ENCODE results near the gene C20orf202. TPM values are rescaled to one million over a fixed set of nuclear protein-coding genes. Genes with fewer than 3 reads are reported as not detected.

Gene C20orf202
- total and polyA plus RNA-seq, 10 donors: 0.06 to 2.9 (median 0.31) TPM; not detected in 2

- TF ChIP-seq POLR2AphosphoS5 (IDR thresholded peaks at IDR 0.05): no peak
- no peak for TF ChIP-seq CTCF (IDR thresholded peaks at IDR 0.05 in 8 of 11, conservative IDR thresholded peaks at IDR 0.05 in 3 of 11)
- no peak for TF ChIP-seq POLR2A (IDR thresholded peaks at IDR 0.05)
- H3K27me3 ChIP-seq (replicated peaks in 1 of 7): peaks cover 0 to 4% (median 0%) of the 10 kb centered on the region in 7 donors
- no peaks in the 10 kb centered on the region for H3K4me1 ChIP-seq
- H3K9me3 ChIP-seq: peaks cover 0 to 4% (median 0%) of the 10 kb centered on the region in 8 donors
- intact Hi-C loops (cut with DNase I; ENCODE audit: low total_unique reads): no loop called here
- WGBS, 5 donors: 72 to 89% (median 77%) methylated on average over 7 of the region's 7 CpGs
- no peak for DNase-seq
- no peaks in the 10 kb centered on the region for H3K36me3 ChIP-seq
- H3K27ac ChIP-seq: no peak overlapping the region
- H3K4me3 ChIP-seq: no peak overlapping the region
These were observed 3.9 kb upstream of the C20orf202 start for GRCh38 chr20:1199212-1199873.

GRCh38 chr20:1199964-1200363 lies 3.3 kb upstream of the C20orf202 start:
- H3K36me3 ChIP-seq: no peaks in the 10 kb centered on the region
- peaks cover 0 to 4% (median 0%) of the 10 kb centered on the region in 8 donors for H3K9me3 ChIP-seq
- no peak for TF ChIP-seq CTCF (IDR thresholded peaks at IDR 0.05 in 8 of 11, conservative IDR thresholded peaks at IDR 0.05 in 3 of 11)
- no peak for TF ChIP-seq POLR2AphosphoS5 (IDR thresholded peaks at IDR 0.05)
- no peak for TF ChIP-seq POLR2A (IDR thresholded peaks at IDR 0.05)
- no peak overlapping the region for H3K4me3 ChIP-seq
- peaks cover 0 to 4% (median 0%) of the 10 kb centered on the region in 7 donors for H3K27me3 ChIP-seq (replicated peaks in 1 of 7)
- intact Hi-C loops (cut with DNase I; ENCODE audit: low total_unique reads): no loop called here
- H3K27ac ChIP-seq: no peak overlapping the region
- 92 to 100% (median 96%) methylated on average over 1 of the region's 1 CpG for WGBS, 5 donors
- no peaks in the 10 kb centered on the region for H3K4me1 ChIP-seq
- no peak for DNase-seq

GRCh38 chr20:1203630-1204029 lies 376 bp downstream of the C20orf202 start:
- 55 to 78% (median 64%) methylated on average over 5 of the region's 5 CpGs for WGBS, 5 donors
- H3K27ac ChIP-seq: no peak overlapping the region
- H3K4me3 ChIP-seq: no peak overlapping the region
- peaks cover 0 to 4% (median 0%) of the 10 kb centered on the region in 7 donors for H3K27me3 ChIP-seq (replicated peaks in 1 of 7)
- TF ChIP-seq POLR2AphosphoS5 (IDR thresholded peaks at IDR 0.05) (no peak), CTCF (IDR thresholded peaks at IDR 0.05 in 8 of 11, conservative IDR thresholded peaks at IDR 0.05 in 3 of 11) (no peak), POLR2A (IDR thresholded peaks at IDR 0.05) (no peak)
- H3K36me3 ChIP-seq: no peaks in the 10 kb centered on the region
- no peaks in the 10 kb centered on the region for H3K9me3 ChIP-seq
- no peak for DNase-seq
- H3K4me1 ChIP-seq: no peaks in the 10 kb centered on the region
- intact Hi-C loops (cut with DNase I; ENCODE audit: low total_unique reads): no loop called here

- H3K9me3 ChIP-seq: no peaks in the 10 kb centered on the region
- no peak overlapping the region for H3K27ac ChIP-seq
- WGBS, 5 donors: 25 to 39% (median 34%) methylated on average over 4 to 5 of the region's 5 CpGs
- peaks cover 0 to 4% (median 0%) of the 10 kb centered on the region in 7 donors for H3K27me3 ChIP-seq (replicated peaks in 1 of 7)
- no peak for DNase-seq
- H3K4me3 ChIP-seq: no peak overlapping the region
- no peaks in the 10 kb centered on the region for H3K36me3 ChIP-seq
- H3K4me1 ChIP-seq: no peaks in the 10 kb centered on the region
- intact Hi-C loops (cut with DNase I; ENCODE audit: low total_unique reads): no loop called here
- TF ChIP-seq POLR2A (IDR thresholded peaks at IDR 0.05): no peak
- TF ChIP-seq POLR2AphosphoS5 (IDR thresholded peaks at IDR 0.05): no peak
- no peak for TF ChIP-seq CTCF (IDR thresholded peaks at IDR 0.05 in 8 of 11, conservative IDR thresholded peaks at IDR 0.05 in 3 of 11)
These were observed 859 bp downstream of the C20orf202 start for GRCh38 chr20:1204113-1204512.
